Measurements from ENCODE around the gene SH3PXD2A. TPM values are rescaled to one million over a fixed set of nuclear protein-coding genes. Genes with fewer than 3 reads are reported as not detected.

The SH3PXD2A gene
- total and polyA plus RNA-seq, 2 experiments from 2014 or later: 1.8 to 5.0 TPM

DNA sequence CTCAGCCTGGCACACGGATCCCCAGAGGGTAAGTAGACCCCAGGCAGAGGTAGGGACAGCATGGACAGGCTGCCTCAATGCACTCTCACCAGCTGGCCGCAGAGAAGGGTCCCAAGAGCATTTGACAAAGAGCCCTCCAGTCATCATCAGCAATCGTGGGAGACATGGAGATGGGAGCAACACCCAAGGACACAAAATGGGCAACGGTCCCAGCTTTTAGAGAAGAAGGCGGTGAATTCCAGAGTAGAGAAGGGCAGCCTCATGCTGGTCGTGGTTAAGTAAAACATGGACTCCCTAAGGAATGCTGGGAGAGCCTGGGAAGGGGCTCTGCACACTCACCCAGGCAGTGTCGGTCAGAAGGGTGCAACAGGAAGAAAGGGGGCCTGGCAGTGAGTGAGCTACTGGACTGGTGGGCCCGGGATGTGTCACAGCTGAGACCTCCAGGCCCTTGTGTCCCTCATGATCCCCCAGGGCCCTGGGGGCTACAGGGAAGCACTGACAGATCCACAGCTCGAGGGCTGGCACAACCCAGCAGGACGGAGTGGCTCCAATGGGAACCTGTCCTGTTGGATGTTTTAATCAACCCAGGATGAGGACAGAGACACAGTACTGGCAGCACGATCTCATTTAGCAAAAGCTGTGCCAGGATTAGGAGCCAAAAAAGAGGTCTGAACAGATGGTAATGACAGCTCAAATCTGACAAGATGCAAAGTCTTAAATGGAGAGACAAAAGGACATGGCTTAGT, 214.8 kb downstream of the SH3PXD2A start (continued):
- TF ChIP-seq, protein P1, sequence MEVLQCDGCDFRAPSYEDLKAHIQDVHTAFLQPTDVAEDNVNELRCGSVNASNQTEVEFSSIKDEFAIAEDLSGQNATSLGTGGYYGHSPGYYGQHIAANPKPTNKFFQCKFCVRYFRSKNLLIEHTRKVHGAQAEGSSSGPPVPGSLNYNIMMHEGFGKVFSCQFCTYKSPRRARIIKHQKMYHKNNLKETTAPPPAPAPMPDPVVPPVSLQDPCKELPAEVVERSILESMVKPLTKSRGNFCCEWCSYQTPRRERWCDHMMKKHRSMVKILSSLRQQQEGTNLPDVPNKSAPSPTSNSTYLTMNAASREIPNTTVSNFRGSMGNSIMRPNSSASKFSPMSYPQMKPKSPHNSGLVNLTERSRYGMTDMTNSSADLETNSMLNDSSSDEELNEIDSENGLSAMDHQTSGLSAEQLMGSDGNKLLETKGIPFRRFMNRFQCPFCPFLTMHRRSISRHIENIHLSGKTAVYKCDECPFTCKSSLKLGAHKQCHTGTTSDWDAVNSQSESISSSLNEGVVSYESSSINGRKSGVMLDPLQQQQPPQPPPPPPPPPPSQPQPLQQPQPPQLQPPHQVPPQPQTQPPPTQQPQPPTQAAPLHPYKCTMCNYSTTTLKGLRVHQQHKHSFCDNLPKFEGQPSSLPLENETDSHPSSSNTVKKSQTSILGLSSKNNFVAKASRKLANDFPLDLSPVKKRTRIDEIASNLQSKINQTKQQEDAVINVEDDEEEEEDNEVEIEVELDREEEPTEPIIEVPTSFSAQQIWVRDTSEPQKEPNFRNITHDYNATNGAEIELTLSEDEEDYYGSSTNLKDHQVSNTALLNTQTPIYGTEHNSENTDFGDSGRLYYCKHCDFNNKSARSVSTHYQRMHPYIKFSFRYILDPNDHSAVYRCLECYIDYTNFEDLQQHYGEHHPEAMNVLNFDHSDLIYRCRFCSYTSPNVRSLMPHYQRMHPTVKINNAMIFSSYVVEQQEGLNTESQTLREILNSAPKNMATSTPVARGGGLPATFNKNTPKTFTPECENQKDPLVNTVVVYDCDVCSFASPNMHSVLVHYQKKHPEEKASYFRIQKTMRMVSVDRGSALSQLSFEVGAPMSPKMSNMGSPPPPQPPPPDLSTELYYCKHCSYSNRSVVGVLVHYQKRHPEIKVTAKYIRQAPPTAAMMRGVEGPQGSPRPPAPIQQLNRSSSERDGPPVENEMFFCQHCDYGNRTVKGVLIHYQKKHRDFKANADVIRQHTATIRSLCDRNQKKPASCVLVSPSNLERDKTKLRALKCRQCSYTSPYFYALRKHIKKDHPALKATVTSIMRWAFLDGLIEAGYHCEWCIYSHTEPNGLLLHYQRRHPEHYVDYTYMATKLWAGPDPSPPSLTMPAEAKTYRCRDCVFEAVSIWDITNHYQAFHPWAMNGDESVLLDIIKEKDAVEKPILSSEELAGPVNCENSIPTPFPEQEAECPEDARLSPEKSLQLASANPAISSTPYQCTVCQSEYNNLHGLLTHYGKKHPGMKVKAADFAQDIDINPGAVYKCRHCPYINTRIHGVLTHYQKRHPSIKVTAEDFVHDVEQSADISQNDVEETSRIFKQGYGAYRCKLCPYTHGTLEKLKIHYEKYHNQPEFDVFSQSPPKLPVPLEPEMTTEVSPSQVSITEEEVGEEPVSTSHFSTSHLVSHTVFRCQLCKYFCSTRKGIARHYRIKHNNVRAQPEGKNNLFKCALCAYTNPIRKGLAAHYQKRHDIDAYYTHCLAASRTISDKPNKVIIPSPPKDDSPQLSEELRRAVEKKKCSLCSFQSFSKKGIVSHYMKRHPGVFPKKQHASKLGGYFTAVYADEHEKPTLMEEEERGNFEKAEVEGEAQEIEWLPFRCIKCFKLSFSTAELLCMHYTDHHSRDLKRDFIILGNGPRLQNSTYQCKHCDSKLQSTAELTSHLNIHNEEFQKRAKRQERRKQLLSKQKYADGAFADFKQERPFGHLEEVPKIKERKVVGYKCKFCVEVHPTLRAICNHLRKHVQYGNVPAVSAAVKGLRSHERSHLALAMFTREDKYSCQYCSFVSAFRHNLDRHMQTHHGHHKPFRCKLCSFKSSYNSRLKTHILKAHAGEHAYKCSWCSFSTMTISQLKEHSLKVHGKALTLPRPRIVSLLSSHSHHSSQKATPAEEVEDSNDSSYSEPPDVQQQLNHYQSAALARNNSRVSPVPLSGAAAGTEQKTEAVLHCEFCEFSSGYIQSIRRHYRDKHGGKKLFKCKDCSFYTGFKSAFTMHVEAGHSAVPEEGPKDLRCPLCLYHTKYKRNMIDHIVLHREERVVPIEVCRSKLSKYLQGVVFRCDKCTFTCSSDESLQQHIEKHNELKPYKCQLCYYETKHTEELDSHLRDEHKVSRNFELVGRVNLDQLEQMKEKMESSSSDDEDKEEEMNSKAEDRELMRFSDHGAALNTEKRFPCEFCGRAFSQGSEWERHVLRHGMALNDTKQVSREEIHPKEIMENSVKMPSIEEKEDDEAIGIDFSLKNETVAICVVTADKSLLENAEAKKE (CRISPR knock-in tag; IDR thresholded peaks at IDR 0.05): no peak
- TF ChIP-seq JUNB (IDR thresholded peaks at IDR 0.05; ENCODE audit: unreplicated experiment): no peak

DNA sequence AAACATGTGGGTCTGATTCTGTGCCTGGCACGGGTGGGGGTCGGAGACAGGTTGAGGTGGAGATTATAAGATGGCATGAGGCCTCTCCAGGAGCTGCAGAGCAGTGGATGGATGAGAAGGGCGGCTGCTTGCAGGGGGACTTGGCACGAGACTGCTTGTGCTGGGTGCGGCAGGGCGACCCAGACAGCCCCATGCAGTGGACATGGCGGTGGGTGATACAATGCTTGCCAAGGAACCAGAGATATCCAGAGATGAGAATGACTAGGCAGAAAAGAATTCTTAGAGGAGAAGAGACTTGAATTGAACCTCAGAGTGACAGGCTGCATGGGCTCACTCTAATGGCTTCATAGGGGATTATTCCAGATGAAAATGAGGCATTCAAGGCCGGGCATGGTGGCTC, 216.4 kb downstream of the SH3PXD2A start:
- no peak for DNase-seq (ENCODE audit: low spot score)
- H3K27ac Mint-ChIP-seq: peak overlapping the region; percentile 51; the same call in 1 of the 2 replicates
- peaks cover 6% of the 10 kb centered on the region for H3K27me3 Mint-ChIP-seq (ENCODE audit: insufficient read depth, low read depth, poor library complexity)
- H3K9me2 ChIP-seq (ENCODE audit: insufficient read depth): no peaks in the 10 kb centered on the region
- H3K4me2 ChIP-seq: no peak overlapping the region
- H3K9me3 Mint-ChIP-seq: no peaks in the 10 kb centered on the region
- H3K36me3 ChIP-seq (ENCODE audit: insufficient read depth): no peaks in the 10 kb centered on the region
- no peaks in the 10 kb centered on the region for H3K79me2 ChIP-seq (replicated peaks; ENCODE audit: insufficient read depth)
- no peak overlapping the region for H3K4me3 ChIP-seq
- no peaks in the 10 kb centered on the region for H3K27me3 ChIP-seq (ENCODE audit: insufficient read depth)
- H3K4me1 ChIP-seq (ENCODE audit: insufficient read depth): peaks cover 29% of the 10 kb centered on the region
- H3K4me3 Mint-ChIP-seq: no peak overlapping the region
- H3F3A ChIP-seq (replicated peaks; ENCODE audit: low read depth): 0 out of 2 replicates have a peak, but pooled peaks cover 5% of the 10 kb centered on the region
- no peak overlapping the region for H3K27ac ChIP-seq (ENCODE audit: low read depth)
- no peak for ATAC-seq
- H2AFZ ChIP-seq: no peak overlapping the region
- no peaks in the 10 kb centered on the region for H4K20me1 ChIP-seq (replicated peaks; ENCODE audit: insufficient read depth)
- no peaks in the 10 kb centered on the region for H3K36me3 Mint-ChIP-seq (ENCODE audit: low read depth)
- H3K4me1 Mint-ChIP-seq: peaks cover 47% of the 10 kb centered on the region
- no peak for TF ChIP-seq ZNF331 (CRISPR knock-in tag; IDR thresholded peaks at IDR 0.05; ENCODE audit: low read depth)
- TF ChIP-seq, protein P1 (CRISPR knock-in tag; IDR thresholded peaks at IDR 0.05): no peak
- TF ChIP-seq, protein P2, sequence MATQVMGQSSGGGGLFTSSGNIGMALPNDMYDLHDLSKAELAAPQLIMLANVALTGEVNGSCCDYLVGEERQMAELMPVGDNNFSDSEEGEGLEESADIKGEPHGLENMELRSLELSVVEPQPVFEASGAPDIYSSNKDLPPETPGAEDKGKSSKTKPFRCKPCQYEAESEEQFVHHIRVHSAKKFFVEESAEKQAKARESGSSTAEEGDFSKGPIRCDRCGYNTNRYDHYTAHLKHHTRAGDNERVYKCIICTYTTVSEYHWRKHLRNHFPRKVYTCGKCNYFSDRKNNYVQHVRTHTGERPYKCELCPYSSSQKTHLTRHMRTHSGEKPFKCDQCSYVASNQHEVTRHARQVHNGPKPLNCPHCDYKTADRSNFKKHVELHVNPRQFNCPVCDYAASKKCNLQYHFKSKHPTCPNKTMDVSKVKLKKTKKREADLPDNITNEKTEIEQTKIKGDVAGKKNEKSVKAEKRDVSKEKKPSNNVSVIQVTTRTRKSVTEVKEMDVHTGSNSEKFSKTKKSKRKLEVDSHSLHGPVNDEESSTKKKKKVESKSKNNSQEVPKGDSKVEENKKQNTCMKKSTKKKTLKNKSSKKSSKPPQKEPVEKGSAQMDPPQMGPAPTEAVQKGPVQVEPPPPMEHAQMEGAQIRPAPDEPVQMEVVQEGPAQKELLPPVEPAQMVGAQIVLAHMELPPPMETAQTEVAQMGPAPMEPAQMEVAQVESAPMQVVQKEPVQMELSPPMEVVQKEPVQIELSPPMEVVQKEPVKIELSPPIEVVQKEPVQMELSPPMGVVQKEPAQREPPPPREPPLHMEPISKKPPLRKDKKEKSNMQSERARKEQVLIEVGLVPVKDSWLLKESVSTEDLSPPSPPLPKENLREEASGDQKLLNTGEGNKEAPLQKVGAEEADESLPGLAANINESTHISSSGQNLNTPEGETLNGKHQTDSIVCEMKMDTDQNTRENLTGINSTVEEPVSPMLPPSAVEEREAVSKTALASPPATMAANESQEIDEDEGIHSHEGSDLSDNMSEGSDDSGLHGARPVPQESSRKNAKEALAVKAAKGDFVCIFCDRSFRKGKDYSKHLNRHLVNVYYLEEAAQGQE (IDR thresholded peaks at IDR 0.05; ENCODE audit: unreplicated experiment): no peak
- TF ChIP-seq JUNB (IDR thresholded peaks at IDR 0.05; ENCODE audit: unreplicated experiment): no peak
